ENCODE results near the gene SYNC.
"Not testable (repeated sequence)": the region's sequence is repeated elsewhere in the genome, so short reads cannot be mapped to it uniquely, and the experiment has no call there.

SYNC gene

GRCh38 chr1:32693455-32694174, 9.0 kb downstream of the SYNC start:
- DNase-seq (ENCODE audit: low spot score): no peak

GRCh38 chr1:32686387-32686786, 16.2 kb downstream of the SYNC start:
- DNase-seq (ENCODE audit: low spot score): no peak

- DNase-seq (ENCODE audit: low spot score): no peak
Measured at GRCh38 chr1:32685498-32685897, 17.1 kb downstream of the SYNC start.

- no peak for DNase-seq (ENCODE audit: low spot score)
Measured at GRCh38 chr1:32684167-32684811, 18.3 kb downstream of the SYNC start.

- no peak for DNase-seq (ENCODE audit: low spot score)
Measured at GRCh38 chr1:32683397-32683796, 19.2 kb downstream of the SYNC start.

GRCh38 chr1:32681999-32682398, 20.6 kb downstream of the SYNC start:
- no peak for DNase-seq (ENCODE audit: low spot score)

- no peak for DNase-seq (ENCODE audit: low spot score)
Measured at GRCh38 chr1:32681509-32681908, 21.1 kb downstream of the SYNC start.

GRCh38 chr1:32680642-32681041, 21.9 kb downstream of the SYNC start:
- DNase-seq (ENCODE audit: low spot score): no peak

GRCh38 chr1:32679993-32680392, 22.6 kb downstream of the SYNC start:
- DNase-seq (ENCODE audit: low spot score): not testable (repeated sequence)

- DNase-seq (ENCODE audit: low spot score): no peak
Measured at GRCh38 chr1:32676945-32677344, 25.6 kb downstream of the SYNC start.

GRCh38 chr1:32668716-32669115, 33.9 kb downstream of the SYNC start:
- not testable (repeated sequence) for DNase-seq (ENCODE audit: low spot score)

GRCh38 chr1:32666901-32667566, 35.5 kb downstream of the SYNC start:
- no peak for DNase-seq (ENCODE audit: low spot score)

GRCh38 chr1:32665915-32666314, 36.7 kb downstream of the SYNC start:
- no peak for DNase-seq (ENCODE audit: low spot score)

- no peak for DNase-seq (ENCODE audit: low spot score)
Measured at GRCh38 chr1:32659581-32659980, 43.0 kb downstream of the SYNC start.

- DNase-seq (ENCODE audit: low spot score): no peak
Measured at GRCh38 chr1:32652244-32652962, 50.2 kb downstream of the SYNC start.

- DNase-seq (ENCODE audit: low spot score): no peak
Measured at GRCh38 chr1:32651461-32652073, 51.0 kb downstream of the SYNC start.

- peak; percentile 98 for DNase-seq (ENCODE audit: low spot score)
Measured at GRCh38 chr1:32650752-32651460, 51.7 kb downstream of the SYNC start, which contains the start of gene RBBP4. RBBP4 (plus strand) TSS chr1:32651208; CDS start chr1:32651307, 99 bp downstream.

GRCh38 chr1:32650248-32650751, 52.3 kb downstream of the SYNC start, which contains the start of gene ZBTB8OS:
ZBTB8OS (minus strand) TSS chr1:32650550; CDS start chr1:32650529, 21 bp downstream.
- DNase-seq (ENCODE audit: low spot score): peak; percentile 94

GRCh38 chr1:32647308-32648134, 55.0 kb downstream of the SYNC start:
- peak; percentile 43 for DNase-seq (ENCODE audit: low spot score)

GRCh38 chr1:32644426-32644825, 58.1 kb downstream of the SYNC start:
- no peak for DNase-seq (ENCODE audit: low spot score)

Data from activated CD4-positive, alpha-beta T cell treated with anti-CD3 and anti-CD28 coated beads, Interleukin-2, Interleukin-4, amounts not matched to agents 100 ng/mL and 50 ng/mL, durations not matched to agents 16 hours and 8 hours (primary cell).